Stimulated activated effector memory CD8-positive, alpha-beta T cell treated with anti-CD3 and anti-CD28 coated beads, Interleukin-12 subunit alpha, Interleukin-12 subunit beta, amount 100 ng/mL, for 72 hours (primary cell): ENCODE data around the gene KPNA5.
A peak's percentile ranks its signal among the peaks of the same experiment; 100 is the strongest.
"Not testable (repeated sequence)": the region's sequence is repeated elsewhere in the genome, so short reads cannot be mapped to it uniquely, and the experiment has no call there.

Source experiments
- ATAC-seq: fragments of 150-1000 bp; cut with Tn5 transposase; 2 replicates; pipeline ENCODE4 v1.10.0; 2021
- DNase-seq, 2 donors: peaks; one replicate each; pipeline ENCODE4 v3.0.0; 2021 to 2022; ENCODE audit warnings: low spot score in 2 of 2
- H3K27ac Mint-ChIP-seq: one replicate; pipeline ENCODE4 v1.8.0; 2022; ENCODE audit warnings: mild to moderate bottlenecking, mixed read lengths
- H3K36me3 Mint-ChIP-seq: one replicate; pipeline ENCODE4 v1.8.0; 2022; ENCODE audit warnings: mild to moderate bottlenecking, mixed read lengths
- H3K4me1 Mint-ChIP-seq: one replicate; pipeline ENCODE4 v1.8.0; 2022; ENCODE audit warnings: mixed read lengths
- H3K4me3 Mint-ChIP-seq: one replicate; pipeline ENCODE4 v1.8.0; 2022; ENCODE audit warnings: mild to moderate bottlenecking, mixed read lengths
- H3K9me3 Mint-ChIP-seq: one replicate; pipeline ENCODE4 v1.8.0; 2022; ENCODE audit warnings: mixed read lengths

KPNA5 gene

DNA sequence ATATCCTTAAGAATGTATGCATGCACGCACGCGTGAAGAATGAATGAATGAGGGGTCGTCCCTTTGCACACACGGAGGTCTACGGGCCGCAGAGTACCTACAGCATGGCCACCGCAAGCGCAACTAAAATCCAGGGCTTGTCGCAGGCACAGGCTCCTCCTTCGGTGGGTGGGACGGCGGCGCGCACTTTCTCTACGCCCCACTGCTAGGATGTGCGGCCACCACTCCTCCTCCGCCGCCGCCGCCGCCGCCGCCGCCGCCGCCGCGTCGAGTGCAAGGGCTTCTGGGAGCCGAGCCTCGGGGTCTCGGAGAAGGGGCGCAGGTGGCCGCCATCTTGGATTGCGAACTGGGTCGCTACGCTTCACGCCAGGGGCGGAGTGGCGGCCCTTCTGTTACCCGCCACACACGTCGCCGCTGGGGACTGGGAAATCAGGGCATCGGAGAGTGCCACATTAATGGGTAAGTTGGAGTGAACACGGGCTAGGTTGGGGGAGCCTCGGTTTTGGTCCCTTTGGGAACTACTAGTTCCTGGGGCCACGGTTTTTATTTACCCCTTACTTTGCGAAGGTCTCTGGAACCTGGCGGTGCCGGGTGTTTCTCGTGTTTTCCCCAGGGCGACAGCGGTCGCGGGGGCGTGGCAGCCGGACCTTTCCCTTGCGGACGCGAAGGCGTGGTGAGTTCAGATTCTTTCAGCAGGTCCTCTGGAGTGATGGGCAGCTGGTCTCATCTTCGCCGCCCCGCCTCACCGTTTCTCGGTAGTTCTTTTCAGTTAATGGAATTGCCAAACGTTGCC, at the start of gene KPNA5:
TSS of gene KPNA5 (plus strand) at position 332 of the 793 bp plus-strand sequence. CDS start at position 456, 124 bp downstream.
- peaks cover 32% of the 10 kb centered on the region for H3K4me1 Mint-ChIP-seq

GRCh38 chr6:116631379-116631990, 49.5 kb upstream of the KPNA5 start:
- Mint-ChIP-seq H3K4me1 (no peaks in the 10 kb centered on the region), H3K9me3 (no peaks in the 10 kb centered on the region), H3K36me3 (peaks cover 40% of the 10 kb centered on the region), H3K27ac (no peak overlapping the region), H3K4me3 (no peak overlapping the region)
- ATAC-seq, result no peak
- DNase-seq, result no peak

More for the DNA sequence above, at the start of gene KPNA5:
- ATAC-seq (peak; percentile 97), DNase-seq (peak; percentile 74 to 92)
- no peaks in the 10 kb centered on the region for H3K9me3 Mint-ChIP-seq
- peak within 1 kb of the TSS; percentile 98 for H3K27ac Mint-ChIP-seq
- H3K4me3 Mint-ChIP-seq, result peak within 1 kb of the TSS; percentile 92
- peaks cover 5% of the 10 kb centered on the region for H3K36me3 Mint-ChIP-seq

DNA sequence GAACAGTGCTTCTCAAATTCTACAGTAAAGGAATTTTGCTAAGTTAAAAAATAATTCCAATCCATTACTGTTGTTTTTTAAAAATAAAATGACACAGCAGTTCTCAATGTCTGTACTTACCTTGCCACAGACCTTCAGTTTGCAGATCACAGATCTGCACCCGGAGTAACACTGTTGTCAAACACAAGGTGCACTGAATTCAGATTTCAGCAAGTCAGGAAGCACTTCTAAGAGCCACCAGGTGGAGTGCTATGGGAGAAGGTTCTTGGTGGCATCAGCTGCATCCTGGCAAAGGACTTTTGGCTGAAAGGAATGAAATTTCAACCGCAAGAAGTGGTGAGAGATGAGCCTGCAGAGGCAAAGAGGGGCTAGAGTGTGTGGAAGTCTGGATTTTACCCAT, 47.3 kb upstream of the KPNA5 start:
- no peak overlapping the region for H3K4me3 Mint-ChIP-seq
- DNase-seq, result no peak
- no peaks in the 10 kb centered on the region for H3K4me1 Mint-ChIP-seq
- no peak for ATAC-seq
- H3K36me3 Mint-ChIP-seq, result peaks cover 56% of the 10 kb centered on the region
- H3K27ac Mint-ChIP-seq, result peak overlapping the region; percentile 27
- no peaks in the 10 kb centered on the region for H3K9me3 Mint-ChIP-seq

DNA sequence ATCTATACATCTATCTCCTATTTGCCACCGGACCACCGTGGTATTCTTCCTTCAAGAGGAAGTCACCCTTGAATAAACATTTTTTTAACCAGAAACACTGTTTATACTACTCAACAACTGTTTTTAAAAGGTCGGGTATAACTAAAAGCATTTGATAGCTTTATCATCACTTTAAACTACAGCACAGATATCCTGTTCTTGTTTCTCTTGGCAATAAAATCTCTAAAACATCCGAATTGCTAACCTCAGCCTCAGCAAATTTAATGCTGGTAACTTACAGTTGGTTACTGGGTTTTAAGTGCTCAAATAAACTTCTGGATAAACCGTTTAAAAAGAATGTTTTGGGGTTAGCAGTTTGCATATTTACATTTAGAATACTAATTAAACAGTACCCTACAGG, 32.9 kb upstream of the KPNA5 start:
- no peak overlapping the region for H3K4me3 Mint-ChIP-seq
- no peak for DNase-seq
- H3K36me3 Mint-ChIP-seq, result peaks cover 85% of the 10 kb centered on the region
- ATAC-seq, result no peak
- no peaks in the 10 kb centered on the region for H3K4me1 Mint-ChIP-seq
- no peak overlapping the region for H3K27ac Mint-ChIP-seq
- no peaks in the 10 kb centered on the region for H3K9me3 Mint-ChIP-seq

DNA sequence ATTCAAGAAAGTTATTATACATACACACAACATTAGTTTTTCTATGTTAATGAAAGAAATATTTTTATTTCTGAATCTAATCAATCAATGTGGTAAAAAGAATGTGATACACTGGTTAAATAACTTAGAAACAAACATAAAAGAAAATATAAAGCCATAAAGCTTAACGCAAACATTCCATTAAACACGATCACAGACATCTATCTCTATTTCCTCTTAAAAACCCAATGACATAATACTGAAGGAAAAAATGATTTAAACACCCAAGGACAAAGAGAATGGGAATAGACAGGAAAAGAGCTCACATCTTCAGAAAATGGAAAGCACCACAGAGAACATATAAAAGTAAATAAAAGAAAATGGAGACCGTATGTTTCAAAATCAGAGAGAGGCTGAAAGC, 31.9 kb upstream of the KPNA5 start:
- Mint-ChIP-seq H3K27ac (no peak overlapping the region), H3K36me3 (peaks cover 92% of the 10 kb centered on the region), H3K4me3 (no peak overlapping the region), H3K9me3 (no peaks in the 10 kb centered on the region), H3K4me1 (no peaks in the 10 kb centered on the region)
- DNase-seq (no peak), ATAC-seq (no peak)

- H3K36me3 Mint-ChIP-seq, result peaks cover 92% of the 10 kb centered on the region
- no peak overlapping the region for H3K4me3 Mint-ChIP-seq
- H3K27ac Mint-ChIP-seq, result no peak overlapping the region
- DNase-seq, result no peak
- no peaks in the 10 kb centered on the region for H3K4me1 Mint-ChIP-seq
- ATAC-seq, result no peak
- H3K9me3 Mint-ChIP-seq, result no peaks in the 10 kb centered on the region
Measured at GRCh38 chr6:116651916-116652315, 29.1 kb upstream of the KPNA5 start.

GRCh38 chr6:116661594-116661993, 19.4 kb upstream of the KPNA5 start:
- ATAC-seq, result no peak
- Mint-ChIP-seq H3K36me3 (peaks cover 60% of the 10 kb centered on the region), H3K9me3 (no peaks in the 10 kb centered on the region), H3K4me3 (no peak overlapping the region), H3K4me1 (peaks cover 49% of the 10 kb centered on the region), H3K27ac (no peak overlapping the region)
- DNase-seq, result no peak

DNA sequence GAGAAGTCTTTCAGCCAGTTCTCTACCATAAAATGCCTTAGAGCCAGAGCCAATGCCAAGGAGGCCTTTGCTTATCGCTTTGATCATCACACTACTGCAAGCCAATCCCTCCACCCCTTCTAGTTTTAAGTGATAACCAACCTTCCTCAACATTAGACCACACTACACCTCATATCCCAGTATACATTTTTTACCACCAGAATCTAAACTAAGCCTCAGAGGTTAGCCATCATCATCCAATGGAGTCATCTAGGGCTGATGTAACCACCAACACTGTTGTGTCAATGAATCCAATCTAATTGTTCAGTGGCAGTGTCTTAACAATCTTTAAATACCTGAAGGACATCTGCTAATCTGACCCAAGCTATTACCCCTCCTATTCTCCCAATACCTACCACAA, 18.8 kb upstream of the KPNA5 start:
- Mint-ChIP-seq H3K36me3 (peaks cover 59% of the 10 kb centered on the region), H3K4me1 (peaks cover 56% of the 10 kb centered on the region), H3K9me3 (no peaks in the 10 kb centered on the region), H3K27ac (no peak overlapping the region), H3K4me3 (no peak overlapping the region)
- ATAC-seq (peak; percentile 93), DNase-seq (no peak)

GRCh38 chr6:116663308-116663707, 17.7 kb upstream of the KPNA5 start:
- peaks cover 60% of the 10 kb centered on the region for H3K4me1 Mint-ChIP-seq
- DNase-seq, result no peak
- ATAC-seq, result no peak
- peaks cover 53% of the 10 kb centered on the region for H3K36me3 Mint-ChIP-seq
- no peak overlapping the region for H3K4me3 Mint-ChIP-seq
- no peak overlapping the region for H3K27ac Mint-ChIP-seq
- H3K9me3 Mint-ChIP-seq, result no peaks in the 10 kb centered on the region

GRCh38 chr6:116664169-116664568, 16.8 kb upstream of the KPNA5 start:
- peaks cover 51% of the 10 kb centered on the region for H3K36me3 Mint-ChIP-seq
- not testable (repeated sequence) for DNase-seq, H3K27ac Mint-ChIP-seq, ATAC-seq, H3K9me3 Mint-ChIP-seq, H3K4me3 Mint-ChIP-seq
- H3K4me1 Mint-ChIP-seq, result peaks cover 60% of the 10 kb centered on the region

GRCh38 chr6:116665464-116665863, 15.5 kb upstream of the KPNA5 start:
- Mint-ChIP-seq H3K4me1 (peaks cover 51% of the 10 kb centered on the region), H3K27ac (no peak overlapping the region), H3K9me3 (no peaks in the 10 kb centered on the region), H3K4me3 (peak overlapping the region; percentile 96), H3K36me3 (peaks cover 41% of the 10 kb centered on the region)
- ATAC-seq (no peak), DNase-seq (no peak)

DNA sequence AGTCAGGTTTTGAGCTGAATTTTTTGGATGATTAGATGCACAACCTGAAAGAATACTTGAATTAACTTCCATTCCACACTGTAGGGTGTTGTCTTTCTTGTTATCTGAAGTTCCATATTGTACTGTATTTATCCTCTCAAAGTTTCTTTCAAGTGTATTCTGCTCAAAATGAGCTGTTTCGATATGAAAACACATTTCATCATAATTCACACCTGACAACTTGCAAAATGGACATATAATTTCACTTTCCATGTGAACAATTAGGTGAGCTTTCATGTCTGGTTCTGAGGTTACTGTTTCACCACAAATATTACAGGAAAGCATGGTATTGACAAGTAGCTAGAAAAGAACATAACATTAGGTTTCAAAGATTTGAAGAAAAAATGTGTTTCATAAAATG, 14.1 kb upstream of the KPNA5 start:
- ATAC-seq (no peak), DNase-seq (no peak)
- Mint-ChIP-seq H3K27ac (no peak overlapping the region), H3K9me3 (no peaks in the 10 kb centered on the region), H3K4me3 (peak overlapping the region; percentile 96), H3K36me3 (peaks cover 41% of the 10 kb centered on the region), H3K4me1 (peaks cover 45% of the 10 kb centered on the region)

- DNase-seq (no peak), ATAC-seq (no peak)
- Mint-ChIP-seq H3K36me3 (peaks cover 41% of the 10 kb centered on the region), H3K9me3 (no peaks in the 10 kb centered on the region), H3K4me1 (peaks cover 37% of the 10 kb centered on the region), H3K4me3 (peak overlapping the region; percentile 96), H3K27ac (peak overlapping the region; percentile 97)
Measured at GRCh38 chr6:116667623-116668022, 13.4 kb upstream of the KPNA5 start.

DNA sequence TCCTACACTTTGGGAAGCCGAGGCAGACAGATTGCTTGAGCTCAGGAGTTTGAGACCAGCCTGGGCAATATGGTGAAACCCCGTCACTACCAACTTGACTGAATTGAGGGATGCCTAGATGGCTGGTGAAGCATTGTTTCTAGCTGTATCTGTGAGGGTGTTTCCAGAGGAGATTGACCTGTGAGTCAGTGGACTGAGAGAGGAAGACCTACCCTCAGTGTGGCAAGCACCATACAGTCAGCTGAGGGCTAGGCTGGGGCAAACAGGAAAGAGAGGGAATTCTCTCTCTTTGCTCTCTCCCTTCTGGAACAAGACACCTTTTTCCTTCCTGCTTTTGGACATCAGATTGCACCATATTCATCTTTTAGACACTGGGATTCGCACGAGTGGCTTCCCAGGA, 8.7 kb upstream of the KPNA5 start:
- DNase-seq (no peak), ATAC-seq (no peak)
- H3K27ac Mint-ChIP-seq, result no peak overlapping the region
- no peaks in the 10 kb centered on the region for H3K9me3 Mint-ChIP-seq
- H3K4me3 Mint-ChIP-seq, result no peak overlapping the region
- H3K36me3 Mint-ChIP-seq, result peaks cover 12% of the 10 kb centered on the region
- peaks cover 3% of the 10 kb centered on the region for H3K4me1 Mint-ChIP-seq

GRCh38 chr6:116676021-116676420, 5.0 kb upstream of the KPNA5 start:
- H3K36me3 Mint-ChIP-seq, result no peaks in the 10 kb centered on the region
- H3K27ac Mint-ChIP-seq, result no peak overlapping the region
- H3K4me1 Mint-ChIP-seq, result peaks cover 14% of the 10 kb centered on the region
- no peak for ATAC-seq
- DNase-seq, result no peak
- H3K9me3 Mint-ChIP-seq, result no peaks in the 10 kb centered on the region
- no peak overlapping the region for H3K4me3 Mint-ChIP-seq

- Mint-ChIP-seq H3K27ac (peak overlapping the region; percentile 98), H3K4me3 (peak overlapping the region; percentile 92), H3K4me1 (peaks cover 44% of the 10 kb centered on the region), H3K9me3 (no peaks in the 10 kb centered on the region), H3K36me3 (peaks cover 9% of the 10 kb centered on the region)
- DNase-seq, result peak in 1 of 2 donors; percentile 58
- ATAC-seq, result peak; percentile 42
Measured at GRCh38 chr6:116682334-116682712, 1.3 kb downstream of the KPNA5 start.
